Hematopoietic multipotent progenitor cell (in vitro differentiated cells): Measurements from ENCODE around the gene ARHGAP21. TPM values are rescaled to one million over a fixed set of nuclear protein-coding genes. Genes with fewer than 3 reads are reported as not detected.

Source experiments
- DNase-seq, 3 donors: peaks; one replicate each; pipeline ENCODE4 v3.0.0-alpha.2; 2011 to 2015; ENCODE audit warnings: low read depth in 2 of 3, low spot score in 2 of 3
- small RNA-seq: library from RNA; depleted of rRNA; stranded (forward); fragments of <200 nt; gene quantifications from one replicate; pipeline ENCODE3, GENCODE V24; 2012
- total RNA-seq: library from RNA; depleted of rRNA; stranded (reverse); fragments of >200 nt; gene quantifications from one replicate; pipeline ENCODE4 v1.2.3, GENCODE V29; 2012

ARHGAP21 gene
- total RNA-seq, 1 donor: 20.2 TPM

- DNase-seq: no peak
Observed at GRCh38 chr10:24545585-24545984, 178.1 kb downstream of the ARHGAP21 start.

- DNase-seq: no peak
Observed at GRCh38 chr10:24544776-24545175, 178.9 kb downstream of the ARHGAP21 start.

GRCh38 chr10:24542314-24543270 lies 181.1 kb downstream of the ARHGAP21 start:
- DNase-seq: no peak

- DNase-seq: no peak
Observed at GRCh38 chr10:24541239-24541753, 182.4 kb downstream of the ARHGAP21 start.

- no peak for DNase-seq
Observed at GRCh38 chr10:24536636-24537035, 187.1 kb downstream of the ARHGAP21 start.

- DNase-seq: no peak
Observed at GRCh38 chr10:24533981-24534380, 189.7 kb downstream of the ARHGAP21 start.

Small RNA genes lying within 50 kb of the gene (small RNA-seq; reads per million reads assigned to genes)
- gene RNA5SP305: not detected

Other genes with a start within 250 kb of the ARHGAP21 start
- gene PRTFDC1, start 228.7 kb upstream of the ARHGAP21 start, total RNA-seq: 3.5 TPM